ENCODE data around the gene C8A. TPM values are rescaled to one million over a fixed set of nuclear protein-coding genes. Genes with fewer than 3 reads are reported as not detected.

Gene C8A
- total RNA-seq, 1 experiment from 2014 or later = not detected

DNA sequence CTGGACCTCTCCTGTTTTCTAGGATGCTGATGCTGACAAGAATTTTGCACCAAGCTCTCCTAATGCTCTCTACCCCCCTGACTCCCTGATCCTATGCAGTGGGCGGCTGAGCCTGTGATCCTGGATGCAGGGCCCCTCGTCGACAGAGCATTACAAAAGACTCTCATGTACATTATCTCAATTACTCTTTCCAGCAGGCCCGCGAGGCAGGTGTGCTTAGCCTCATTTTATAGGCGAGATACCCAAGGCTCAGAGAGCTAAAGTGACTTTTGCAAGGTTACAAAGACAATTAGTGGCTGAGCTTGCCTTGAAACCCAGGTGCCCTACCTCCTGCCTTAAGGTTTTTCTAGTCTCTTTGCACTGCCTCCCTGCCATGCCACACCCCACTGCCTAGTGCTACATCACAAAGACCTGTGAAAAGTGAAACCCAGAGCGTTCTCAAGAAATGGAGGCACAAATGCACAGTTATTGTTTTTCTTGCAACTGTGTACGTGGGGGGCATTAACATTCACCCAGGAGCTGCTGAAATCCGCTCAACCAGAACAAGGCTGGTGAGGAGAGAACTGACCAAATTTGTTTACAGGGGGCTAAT lies 10.0 kb upstream of the C8A start:
- CTCF ChIA-PET = no interaction called here
- peaks cover 18% of the 10 kb centered on the region for H3K27me3 Mint-ChIP-seq (ENCODE audit: unreplicated experiment)
- DNase-seq = no peak
- H3K9me3 Mint-ChIP-seq (ENCODE audit: low read depth, unreplicated experiment) = peaks cover 8% of the 10 kb centered on the region
- H3K36me3 Mint-ChIP-seq (ENCODE audit: insufficient read depth, unreplicated experiment) = no peaks in the 10 kb centered on the region
- BruUV-seq (replicated peaks) = no TSS peak
- TF ChIP-seq, protein P1, sequence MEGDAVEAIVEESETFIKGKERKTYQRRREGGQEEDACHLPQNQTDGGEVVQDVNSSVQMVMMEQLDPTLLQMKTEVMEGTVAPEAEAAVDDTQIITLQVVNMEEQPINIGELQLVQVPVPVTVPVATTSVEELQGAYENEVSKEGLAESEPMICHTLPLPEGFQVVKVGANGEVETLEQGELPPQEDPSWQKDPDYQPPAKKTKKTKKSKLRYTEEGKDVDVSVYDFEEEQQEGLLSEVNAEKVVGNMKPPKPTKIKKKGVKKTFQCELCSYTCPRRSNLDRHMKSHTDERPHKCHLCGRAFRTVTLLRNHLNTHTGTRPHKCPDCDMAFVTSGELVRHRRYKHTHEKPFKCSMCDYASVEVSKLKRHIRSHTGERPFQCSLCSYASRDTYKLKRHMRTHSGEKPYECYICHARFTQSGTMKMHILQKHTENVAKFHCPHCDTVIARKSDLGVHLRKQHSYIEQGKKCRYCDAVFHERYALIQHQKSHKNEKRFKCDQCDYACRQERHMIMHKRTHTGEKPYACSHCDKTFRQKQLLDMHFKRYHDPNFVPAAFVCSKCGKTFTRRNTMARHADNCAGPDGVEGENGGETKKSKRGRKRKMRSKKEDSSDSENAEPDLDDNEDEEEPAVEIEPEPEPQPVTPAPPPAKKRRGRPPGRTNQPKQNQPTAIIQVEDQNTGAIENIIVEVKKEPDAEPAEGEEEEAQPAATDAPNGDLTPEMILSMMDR (IDR thresholded peaks at IDR 0.05; ENCODE audit: unreplicated experiment) = no peak
- no peak overlapping the region for H3K4me3 Mint-ChIP-seq (ENCODE audit: low read depth, unreplicated experiment)
- no peak overlapping the region for H3K27ac Mint-ChIP-seq (ENCODE audit: unreplicated experiment)
- H3K4me1 Mint-ChIP-seq (ENCODE audit: low read depth, unreplicated experiment) = no peaks in the 10 kb centered on the region
- intact Hi-C loops (cut with micrococcal nuclease; ENCODE audit: unreplicated experiment) = no loop called here

DNA sequence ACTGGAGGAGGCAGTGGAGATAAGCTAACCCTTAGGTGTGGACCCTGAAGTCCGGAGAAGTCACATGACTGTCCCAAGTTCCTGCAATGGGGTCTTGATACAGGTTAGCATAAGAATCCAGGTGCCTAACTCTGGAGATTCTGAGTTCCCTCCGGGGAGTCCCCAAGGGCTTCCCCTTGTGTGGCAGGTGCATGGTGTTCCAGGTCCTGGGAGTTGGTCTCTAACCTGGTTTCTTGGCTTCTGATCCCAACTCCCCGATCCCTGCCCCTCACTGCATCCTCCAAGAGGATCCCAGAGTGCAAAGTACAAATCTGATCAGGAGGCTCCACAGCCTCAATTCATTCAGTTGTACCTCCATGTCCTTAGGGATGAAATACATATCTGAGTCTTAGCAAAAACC lies 9.3 kb upstream of the C8A start:
- TF ChIP-seq, protein P1 (IDR thresholded peaks at IDR 0.05; ENCODE audit: unreplicated experiment) = no peak
- DNase-seq = no peak
- BruUV-seq (replicated peaks) = no TSS peak
- no peaks in the 10 kb centered on the region for H3K36me3 Mint-ChIP-seq (ENCODE audit: insufficient read depth, unreplicated experiment)
- H3K4me3 Mint-ChIP-seq (ENCODE audit: low read depth, unreplicated experiment) = no peak overlapping the region
- intact Hi-C loops (cut with micrococcal nuclease; ENCODE audit: unreplicated experiment) = no loop called here
- CTCF ChIA-PET = no interaction called here
- H3K27me3 Mint-ChIP-seq (ENCODE audit: unreplicated experiment) = peaks cover 18% of the 10 kb centered on the region
- H3K27ac Mint-ChIP-seq (ENCODE audit: unreplicated experiment) = no peak overlapping the region
- peaks cover 8% of the 10 kb centered on the region for H3K9me3 Mint-ChIP-seq (ENCODE audit: low read depth, unreplicated experiment)
- H3K4me1 Mint-ChIP-seq (ENCODE audit: low read depth, unreplicated experiment) = no peaks in the 10 kb centered on the region

DNA sequence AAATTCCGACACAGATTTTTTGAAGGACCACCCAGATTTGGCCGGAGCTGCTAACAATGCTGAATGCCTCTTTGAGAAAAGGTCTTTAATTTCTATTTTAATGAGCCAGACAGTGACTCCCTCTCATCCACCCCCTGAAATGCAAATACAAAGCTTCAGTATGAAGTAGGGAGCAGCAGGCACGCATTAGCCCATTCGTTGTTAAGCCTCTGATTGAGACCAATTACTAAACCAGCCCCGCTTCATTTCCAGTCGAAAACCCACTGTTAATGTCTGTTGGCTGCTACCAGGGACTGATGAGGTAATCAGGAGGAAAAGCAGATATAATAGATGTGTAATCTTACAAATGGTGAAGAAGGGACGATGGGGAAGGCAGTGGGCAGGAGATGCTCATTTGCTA lies 4.8 kb upstream of the C8A start:
- Mint-ChIP-seq H3K4me3 (ENCODE audit: low read depth, unreplicated experiment) (no peak overlapping the region), H3K27me3 (ENCODE audit: unreplicated experiment) (peaks cover 25% of the 10 kb centered on the region)

DNA sequence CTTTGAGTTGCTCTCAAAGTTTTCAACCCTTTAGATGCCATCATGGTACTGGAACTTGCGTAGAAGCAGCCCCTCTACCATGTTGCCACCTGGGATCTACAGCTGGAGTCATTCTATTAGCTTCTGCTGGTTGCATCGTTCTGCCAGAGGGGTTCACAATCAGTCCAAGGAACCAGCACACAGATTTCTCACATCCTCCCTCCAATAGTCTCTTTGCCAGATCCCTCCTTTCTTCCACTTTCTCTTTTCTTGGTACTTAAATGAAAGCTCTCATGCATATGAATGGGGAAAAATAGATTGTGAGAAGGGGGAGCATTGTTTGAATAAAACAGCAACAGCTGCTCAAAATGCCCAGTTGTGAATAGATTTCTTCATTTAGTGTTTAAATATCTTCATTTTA lies 4.2 kb upstream of the C8A start:
- CTCF ChIA-PET = no interaction called here
- no peaks in the 10 kb centered on the region for H3K4me1 Mint-ChIP-seq (ENCODE audit: low read depth, unreplicated experiment)
- no peaks in the 10 kb centered on the region for H3K36me3 Mint-ChIP-seq (ENCODE audit: insufficient read depth, unreplicated experiment)
- no peak overlapping the region for H3K4me3 Mint-ChIP-seq (ENCODE audit: low read depth, unreplicated experiment)
- intact Hi-C loops (cut with micrococcal nuclease; ENCODE audit: unreplicated experiment) = no loop called here
- BruUV-seq (replicated peaks) = no TSS peak
- no peak overlapping the region for H3K27ac Mint-ChIP-seq (ENCODE audit: unreplicated experiment)
- no peak for DNase-seq
- H3K9me3 Mint-ChIP-seq (ENCODE audit: low read depth, unreplicated experiment) = peaks cover 8% of the 10 kb centered on the region
- peaks cover 25% of the 10 kb centered on the region for H3K27me3 Mint-ChIP-seq (ENCODE audit: unreplicated experiment)
- TF ChIP-seq, protein P1 (IDR thresholded peaks at IDR 0.05; ENCODE audit: unreplicated experiment) = no peak

More for the DNA sequence above, 4.8 kb upstream of the C8A start:
- no peak for DNase-seq
- CTCF ChIA-PET = interaction anchor here (0.6 kb wide), 1 partner anchor 1722 kb away, joined by 6 read pairs; no protein-coding TSS in a partner anchor
- BruUV-seq (replicated peaks) = no TSS peak
- TF ChIP-seq, protein P1 (IDR thresholded peaks at IDR 0.05; ENCODE audit: unreplicated experiment) = no peak
- H3K4me1 Mint-ChIP-seq (ENCODE audit: low read depth, unreplicated experiment) = no peaks in the 10 kb centered on the region
- H3K27ac Mint-ChIP-seq (ENCODE audit: unreplicated experiment) = no peak overlapping the region
- H3K36me3 Mint-ChIP-seq (ENCODE audit: insufficient read depth, unreplicated experiment) = no peaks in the 10 kb centered on the region
- intact Hi-C loops (cut with micrococcal nuclease; ENCODE audit: unreplicated experiment) = no loop called here
- peaks cover 8% of the 10 kb centered on the region for H3K9me3 Mint-ChIP-seq (ENCODE audit: low read depth, unreplicated experiment)
